Ishikawa (cell line): Measurements from ENCODE around the gene GAL3ST2.

Source experiments
- CEBPB ChIP-seq: IDR thresholded peaks from 2 replicates; pipeline ENCODE4 v1.6.1; 2012
- CREB1 ChIP-seq: IDR thresholded peaks from 2 replicates; pipeline ENCODE4 v1.6.1; 2012; ENCODE audit warnings: low read depth
- EGR1 ChIP-seq: IDR thresholded peaks from 2 replicates; pipeline ENCODE4 v1.6.1; 2012
- EP300 ChIP-seq: IDR thresholded peaks from 2 replicates; pipeline ENCODE4 v1.6.1; 2012; ENCODE audit warnings: borderline replicate concordance
- FOXM1 ChIP-seq: IDR thresholded peaks from 2 replicates; pipeline ENCODE4 v1.6.1; 2012; ENCODE audit warnings: low read depth, borderline replicate concordance
- MAX ChIP-seq: IDR thresholded peaks from 2 replicates; pipeline ENCODE4 v1.6.1; 2012
- NFIC ChIP-seq: IDR thresholded peaks from 2 replicates; pipeline ENCODE4 v1.6.1; 2012
- RAD21 ChIP-seq: IDR thresholded peaks from 2 replicates; pipeline ENCODE4 v1.6.1; 2012; ENCODE audit warnings: low read depth
- REST ChIP-seq: IDR thresholded peaks from 2 replicates; pipeline ENCODE4 v1.6.1; 2012; ENCODE audit warnings: low read depth, mild to moderate bottlenecking
- TAF1 ChIP-seq: IDR thresholded peaks from 2 replicates; pipeline ENCODE4 v1.6.1; 2012; ENCODE audit warnings: low read depth, mild to moderate bottlenecking
- TCF12 ChIP-seq: IDR thresholded peaks from 2 replicates; pipeline ENCODE4 v1.6.1; 2012; ENCODE audit warnings: low read depth
- TEAD4 ChIP-seq: IDR thresholded peaks from 2 replicates; pipeline ENCODE4 v1.6.1; 2012
- USF1 ChIP-seq: IDR thresholded peaks from 2 replicates; pipeline ENCODE4 v1.6.1; 2012
- YY1 ChIP-seq: IDR thresholded peaks from 2 replicates; pipeline ENCODE4 v1.6.1; 2012; ENCODE audit warnings: low read depth
- ZBTB7A ChIP-seq: IDR thresholded peaks from 2 replicates; pipeline ENCODE4 v1.6.1; 2012; ENCODE audit warnings: low read depth

The GAL3ST2 gene

GRCh38 chr2:241812730-241813643 is 36.4 kb downstream of the GAL3ST2 start:
- TF ChIP-seq ZBTB7A (no peak), RAD21 (no peak), EP300 (no peak), EGR1 (no peak), TEAD4 (no peak), NFIC (no peak)

- TF ChIP-seq RAD21 (no peak), USF1 (no peak), MAX (no peak), TAF1 (no peak), FOXM1 (no peak), ZBTB7A (no peak), REST (no peak)
Measured at GRCh38 chr2:241813644-241814392, 37.2 kb downstream of the GAL3ST2 start.

- no peak for TF ChIP-seq RAD21
Measured at GRCh38 chr2:241814393-241814642, 37.7 kb downstream of the GAL3ST2 start.

GRCh38 chr2:241814643-241815476 is 38.2 kb downstream of the GAL3ST2 start:
- TF ChIP-seq EGR1 (no peak), YY1 (no peak), FOXM1 (no peak), MAX (no peak), USF1 (no peak), RAD21 (no peak), TAF1 (no peak), REST (no peak), NFIC (no peak), TCF12 (no peak), TEAD4 (no peak)

GRCh38 chr2:241815477-241816430 is 39.1 kb downstream of the GAL3ST2 start:
- TF ChIP-seq EP300 (no peak), TCF12 (no peak), USF1 (no peak), CREB1 (no peak), TAF1 (no peak), CEBPB (no peak), RAD21 (no peak)
